Measurements from ENCODE around the gene GOLGA6L7. TPM values are rescaled to one million over a fixed set of nuclear protein-coding genes. Genes with fewer than 3 reads are reported as not detected.
"Not testable (repeated sequence)": the region's sequence is repeated elsewhere in the genome, so short reads cannot be mapped to it uniquely, and the experiment has no call there.

Gene GOLGA6L7
- total and polyA plus RNA-seq, 2 of the 4 experiments (the other 2 are of a cell fraction), result not detected

- H4K5ac ChIP-seq (ENCODE audit: low read depth, low read length), result no peak overlapping the region
- no peak overlapping the region for H2AK9ac ChIP-seq (replicated peaks; ENCODE audit: low read depth, low read length, poor library complexity)
- H3K27ac ChIP-seq (ENCODE audit: insufficient read depth, low read length), result no peak overlapping the region
- H3K9me1 ChIP-seq (ENCODE audit: insufficient read depth, low read length), result no peaks in the 10 kb centered on the region
- no peak overlapping the region for H3K14ac ChIP-seq (replicated peaks; ENCODE audit: low read depth, low read length)
- no peak overlapping the region for H2AK5ac ChIP-seq (ENCODE audit: low read depth, low read length)
- in situ Hi-C loops (cut with MboI; ENCODE audit: low sequenced_read_pairs), result no loop called here
- no peak overlapping the region for H2BK20ac ChIP-seq (ENCODE audit: low read depth, low read length)
- no peaks in the 10 kb centered on the region; the same call in 1 of the 2 replicates for H3K27me3 ChIP-seq (ENCODE audit: control insufficient read depth, insufficient read depth, low read length)
- H3K4me1 ChIP-seq (ENCODE audit: control insufficient read depth, insufficient read depth, low read length), result no peaks in the 10 kb centered on the region
- peak overlapping the region; percentile 12 for H2AFZ ChIP-seq (replicated peaks; ENCODE audit: low read length, poor library complexity)
- CTCF ChIA-PET, result no interaction called here
- H3K56ac ChIP-seq (ENCODE audit: extremely low read depth, insufficient read depth, low read length), result no peak overlapping the region
- dilution Hi-C loops (cut with HindIII; ENCODE audit: low sequenced_read_pairs, unreplicated experiment), result no loop called here
- TF ChIP-seq MAFK (IDR thresholded peaks at IDR 0.05; ENCODE audit: low read depth, low read length) (no peak), CEBPB (IDR thresholded peaks at IDR 0.05; ENCODE audit: low read depth, low read length) (peak; percentile 52; the same call in 1 of the 2 replicates)
- no peak overlapping the region for H4K8ac ChIP-seq (ENCODE audit: low read depth in 2 of 2, low read length in 2 of 2)
- no peak overlapping the region for H3K18ac ChIP-seq (ENCODE audit: low read depth, low read length)
- no peaks in the 10 kb centered on the region for H4K20me1 ChIP-seq (ENCODE audit: insufficient read depth, low read length)
- H2BK120ac ChIP-seq (ENCODE audit: low read depth, low read length), result no peak overlapping the region
- no peak overlapping the region for H3K4me2 ChIP-seq (ENCODE audit: low read depth, low read length)
- H3K4ac ChIP-seq (ENCODE audit: low read depth, low read length), result no peak overlapping the region
- no peak overlapping the region for H3K23ac ChIP-seq (ENCODE audit: low read depth, low read length)
- H2BK5ac ChIP-seq (ENCODE audit: low read depth, low read length, poor library complexity, severe bottlenecking), result no peak overlapping the region
- peak; percentile 8 for DNase-seq
- whole genome bisulfite sequencing, 2 experiments (ENCODE audit: extremely low coverage in 2 of 2, insufficient read length in 1 of 2), result 78% methylated on average over 5 of the region's 16 CpGs; no CpG with 5 or more reads in 1 of the 2 experiments
- H2BK15ac ChIP-seq (ENCODE audit: low read depth, low read length), result no peak overlapping the region
- no peaks in the 10 kb centered on the region for H3K36me3 ChIP-seq (ENCODE audit: control insufficient read depth, insufficient read depth, low read length)
- POLR2A ChIA-PET (ENCODE audit: unreplicated experiment), result no interaction called here
- no peaks in the 10 kb centered on the region for H3K9me3 ChIP-seq (ENCODE audit: control insufficient read depth, insufficient read depth, low read length)
- no peak overlapping the region for H3K4me3 ChIP-seq (ENCODE audit: insufficient read depth, low read depth, low read length)
- ATAC-seq (ENCODE audit: low read depth), result peak; percentile 44; the same call in 1 of the 2 replicates
- H3K9ac ChIP-seq (ENCODE audit: low read depth, low read length), result no peak overlapping the region
- BruUV-seq (replicated peaks), result no TSS peak
- H3K79me1 ChIP-seq (ENCODE audit: low read depth in 1 of 2, low read length in 2 of 2), result no peaks in the 10 kb centered on the region
- H4K91ac ChIP-seq (ENCODE audit: insufficient read depth, low read depth, low read length), result no peak overlapping the region
- intact Hi-C loops (cut with micrococcal nuclease), result no loop called here
Measured at GRCh38 chr15:28861031-28861534, 12.6 kb upstream of the GOLGA6L7 start.

DNA sequence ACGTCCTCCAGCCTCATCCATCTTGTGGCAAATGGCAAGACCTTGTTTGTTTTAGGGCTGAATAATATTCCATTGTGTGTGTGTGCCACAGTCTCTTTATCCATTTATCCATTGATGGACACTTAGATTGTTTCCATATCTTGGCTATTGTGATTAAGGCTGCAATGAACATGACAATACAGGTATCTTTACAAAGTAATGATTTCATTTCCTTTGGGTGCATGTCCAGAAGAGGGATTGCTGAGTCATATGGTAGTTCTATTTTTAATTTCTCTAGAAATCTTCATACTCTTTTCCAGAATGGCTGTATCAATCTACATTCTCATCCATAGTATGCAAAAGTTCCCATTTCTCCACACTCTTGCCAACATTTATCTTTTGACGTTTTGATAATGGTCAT, 6.1 kb upstream of the GOLGA6L7 start:
- H3K36me3 ChIP-seq (ENCODE audit: control insufficient read depth, insufficient read depth, low read length); intact Hi-C loops (cut with micrococcal nuclease); DNase-seq; BruUV-seq (replicated peaks); H3K4me1 ChIP-seq (ENCODE audit: control insufficient read depth, insufficient read depth, low read length); H3K14ac ChIP-seq (replicated peaks; ENCODE audit: low read depth, low read length); H3K4me2 ChIP-seq (ENCODE audit: low read depth, low read length); H3K9me1 ChIP-seq (ENCODE audit: insufficient read depth, low read length); in situ Hi-C loops (cut with MboI; ENCODE audit: low sequenced_read_pairs); POLR2A ChIA-PET (ENCODE audit: unreplicated experiment); H3K4ac ChIP-seq (ENCODE audit: low read depth, low read length); H3K56ac ChIP-seq (ENCODE audit: extremely low read depth, insufficient read depth, low read length); H2BK20ac ChIP-seq (ENCODE audit: low read depth, low read length); H3K9me3 ChIP-seq (ENCODE audit: control insufficient read depth, insufficient read depth, low read length); CTCF ChIA-PET; H2BK15ac ChIP-seq (ENCODE audit: low read depth, low read length); H2AK9ac ChIP-seq (replicated peaks; ENCODE audit: low read depth, low read length, poor library complexity); H2BK120ac ChIP-seq (ENCODE audit: low read depth, low read length); H3K9ac ChIP-seq (ENCODE audit: low read depth, low read length); H2AK5ac ChIP-seq (ENCODE audit: low read depth, low read length); H3K23ac ChIP-seq (ENCODE audit: low read depth, low read length); ATAC-seq (ENCODE audit: low read depth); H4K91ac ChIP-seq (ENCODE audit: insufficient read depth, low read depth, low read length); dilution Hi-C loops (cut with HindIII; ENCODE audit: low sequenced_read_pairs, unreplicated experiment); H3K27me3 ChIP-seq (ENCODE audit: control insufficient read depth, insufficient read depth, low read length); H4K5ac ChIP-seq (ENCODE audit: low read depth, low read length); H3K4me3 ChIP-seq (ENCODE audit: insufficient read depth, low read depth, low read length); H4K20me1 ChIP-seq (ENCODE audit: insufficient read depth, low read length); H3K79me1 ChIP-seq (ENCODE audit: low read depth in 1 of 2, low read length in 2 of 2); H2BK5ac ChIP-seq (ENCODE audit: low read depth, low read length, poor library complexity, severe bottlenecking); H3K18ac ChIP-seq (ENCODE audit: low read depth, low read length); H2AFZ ChIP-seq (replicated peaks; ENCODE audit: low read length, poor library complexity); H3K27ac ChIP-seq (ENCODE audit: insufficient read depth, low read length); H4K8ac ChIP-seq (ENCODE audit: low read depth in 2 of 2, low read length in 2 of 2): not testable (repeated sequence)
- WGBS, 2 experiments (ENCODE audit: extremely low coverage in 2 of 2, insufficient read length in 1 of 2), result no CpG with 5 or more reads among the region's 2 CpGs

Measured in IMR-90 (cell line).